GM20431 (cell line): ENCODE data around the gene C2orf76.

Experiments used
- in situ Hi-C: fragments of 300-500 bp; cut with MseI, MboI; formaldehyde crosslinking; loops from one replicate; pipeline ENCODE4 v1.15.0; 2020; ENCODE audit warnings: low sequenced_read_pairs; ENCODE audit not compliant: unreplicated experiment

The C2orf76 gene

DNA sequence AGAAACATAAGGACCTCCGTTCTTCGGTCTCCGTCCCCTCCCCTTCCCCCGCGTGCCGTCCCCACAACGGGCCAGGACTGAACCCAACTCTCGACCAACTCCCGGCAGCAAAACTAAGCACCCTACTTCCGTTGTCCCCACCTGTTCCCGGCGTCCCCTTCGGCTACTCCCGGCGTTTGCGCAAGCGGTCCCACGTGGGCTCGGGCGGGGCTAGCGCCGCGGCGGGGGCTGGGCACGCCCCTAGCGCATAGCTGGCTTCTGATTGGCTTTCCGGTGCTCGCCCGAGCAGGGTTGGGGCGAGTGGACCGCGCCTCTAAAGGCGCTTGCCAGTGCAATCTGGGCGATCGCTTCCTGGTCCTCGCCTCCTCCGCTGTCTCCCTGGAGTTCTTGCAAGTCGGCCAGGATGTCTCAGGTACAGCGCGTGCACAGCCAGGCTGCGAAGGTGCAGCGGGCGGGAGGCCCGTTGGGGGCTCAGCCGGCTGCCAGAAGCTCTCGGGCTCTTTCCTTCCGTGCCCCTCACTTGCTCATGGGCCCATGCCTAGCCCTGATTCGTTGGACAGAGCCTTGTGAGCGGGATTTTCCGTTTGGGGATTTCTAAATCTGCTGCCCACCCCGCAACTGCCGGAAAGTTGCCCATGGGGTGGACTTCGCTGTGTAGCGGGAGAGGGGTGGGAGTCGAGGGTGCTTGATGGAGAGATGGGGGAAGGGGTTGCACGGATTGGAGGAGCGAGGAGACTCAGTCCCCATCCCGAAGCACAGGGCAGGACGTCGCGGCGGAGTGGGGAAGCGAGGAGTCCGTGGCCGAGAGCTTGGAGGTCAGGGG, at the start of gene C2orf76, which contains the start of gene DBI:
TSS of gene C2orf76 (minus strand) at position 186 of the 823 bp plus-strand sequence. CDS start 26,875 bp downstream, outside the sequence.
TSS of gene DBI (plus strand) at position 329 of the 823 bp plus-strand sequence. CDS start at position 404, 75 bp downstream.
- in situ Hi-C loops = no loop called here

DNA sequence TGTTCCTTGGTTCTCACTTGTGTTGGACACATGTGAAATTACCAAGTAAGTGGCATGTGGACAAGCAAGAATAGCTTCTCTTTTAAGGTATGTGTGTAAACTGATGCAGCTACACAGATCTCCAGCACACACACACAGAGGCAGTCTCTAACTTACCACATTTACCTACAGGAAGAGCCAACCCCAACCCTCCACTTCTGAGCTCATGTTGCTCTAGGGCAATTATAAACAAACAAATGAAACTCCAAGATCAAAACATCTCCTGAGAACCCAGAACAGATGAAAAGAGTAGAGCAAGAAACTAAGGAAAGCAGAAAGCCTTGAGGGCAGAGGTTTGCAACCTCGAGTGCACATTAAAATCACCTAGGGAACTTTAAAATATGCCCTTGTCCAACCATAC, 49.0 kb upstream of the C2orf76 start:
- in situ Hi-C loops = loop anchor here (25.0 kb wide), 1 partner anchor 247 kb away; no protein-coding TSS in a partner anchor

DNA sequence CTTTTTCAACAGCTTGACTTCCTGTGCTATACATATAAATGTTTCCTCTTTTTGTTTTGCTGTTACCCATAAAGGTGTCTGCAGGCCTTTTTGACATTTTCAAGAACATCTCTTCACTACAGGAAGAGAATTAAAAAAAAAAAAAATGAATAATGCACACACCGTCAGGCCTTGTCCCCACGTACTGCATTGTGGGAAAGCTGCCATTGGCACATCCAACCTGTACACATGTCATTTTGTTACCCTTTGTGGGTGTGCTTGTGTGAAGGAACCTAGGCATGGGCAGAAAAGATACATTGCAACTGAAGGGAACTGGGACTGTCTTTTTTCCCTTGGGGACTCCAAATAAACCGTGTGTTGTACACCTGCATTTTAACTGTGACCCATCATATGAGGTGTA, 48.3 kb upstream of the C2orf76 start:
- in situ Hi-C loops = loop anchor here (25.0 kb wide), 1 partner anchor 247 kb away; no protein-coding TSS in a partner anchor

DNA sequence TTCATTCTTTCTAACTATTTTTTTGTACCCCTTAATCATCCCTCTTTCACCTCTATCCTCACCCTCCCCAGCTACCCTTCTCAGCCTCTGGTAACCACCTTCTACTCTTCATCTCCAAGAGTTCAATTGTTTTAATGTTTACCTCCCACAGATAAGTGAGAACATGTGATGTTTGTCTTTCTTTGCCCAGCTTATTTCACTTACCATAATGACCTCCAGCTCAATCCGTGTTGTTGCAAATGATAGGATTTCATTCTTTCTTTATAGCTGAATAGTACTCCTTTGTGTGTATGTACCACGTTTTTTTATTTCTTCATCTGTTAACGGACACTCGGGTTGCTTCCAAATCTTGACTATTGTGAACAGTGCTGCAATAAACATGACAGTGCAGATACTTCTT, 42.9 kb upstream of the C2orf76 start:
- in situ Hi-C loops = loop anchor here (10.0 to 25.0 kb wide), 2 partner anchors 65 to 253 kb away; no protein-coding TSS in a partner anchor

DNA sequence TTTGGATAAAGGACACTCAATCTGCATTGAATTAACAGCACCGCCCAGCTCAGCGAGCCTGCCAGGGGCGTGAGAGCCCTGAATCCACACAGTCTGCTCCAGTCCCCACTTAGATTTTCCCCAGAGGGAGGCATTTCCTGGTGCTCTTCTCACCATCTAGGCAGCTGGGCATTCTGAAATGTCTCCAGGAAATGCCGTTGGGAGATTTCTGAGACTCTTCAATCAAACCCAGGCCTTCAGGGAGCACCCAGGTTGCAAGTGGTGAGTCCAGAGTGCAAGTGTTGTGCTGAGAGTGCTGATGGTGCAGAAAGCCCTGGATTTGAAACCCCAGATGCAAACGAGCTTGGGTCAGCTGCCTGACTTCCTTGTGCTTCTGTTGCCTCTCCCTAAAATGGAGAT, 41.6 kb upstream of the C2orf76 start:
- in situ Hi-C loops = loop anchor here (10.0 to 25.0 kb wide), 2 partner anchors 67 to 254 kb away; no protein-coding TSS in a partner anchor

DNA sequence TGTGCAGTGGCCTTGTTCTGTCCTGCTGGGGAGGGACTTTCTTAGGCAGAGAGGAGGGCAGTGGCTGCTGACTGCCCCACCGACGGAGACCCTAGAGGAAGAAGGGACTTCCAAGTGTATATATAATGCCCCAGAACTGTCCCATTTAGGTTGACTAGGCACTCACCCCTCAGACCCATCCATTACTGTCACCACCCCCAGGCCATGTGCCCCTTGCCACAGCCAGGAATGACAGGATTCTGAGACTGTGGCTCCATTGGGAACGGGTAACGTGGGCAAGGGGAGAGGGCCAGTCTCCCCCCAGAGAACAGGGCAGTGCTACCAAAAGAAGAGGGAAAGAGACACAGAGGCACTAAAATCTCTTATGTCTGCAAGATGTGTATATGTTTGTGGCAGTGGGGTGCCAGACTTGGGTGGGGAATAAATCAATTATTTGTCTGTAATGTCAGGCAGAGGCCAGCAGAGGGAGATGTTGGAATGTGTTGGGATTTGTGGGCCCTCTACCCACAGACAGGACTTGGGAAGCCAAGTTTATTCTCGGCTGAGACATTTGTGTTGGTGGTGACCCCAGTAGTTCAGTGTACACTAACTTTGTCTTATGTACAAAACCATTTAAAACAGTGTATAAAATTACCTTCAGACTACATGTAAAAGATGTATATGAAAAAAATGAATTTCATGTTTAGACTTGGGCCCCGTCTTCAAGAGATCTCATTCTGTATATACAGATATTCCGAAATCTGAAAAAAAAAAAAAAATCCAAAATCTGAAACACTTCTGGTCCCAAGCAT, 41.0 kb upstream of the C2orf76 start:
- in situ Hi-C loops = loop anchor here (10.0 to 25.0 kb wide), 2 partner anchors 67 to 255 kb away; no protein-coding TSS in a partner anchor

DNA sequence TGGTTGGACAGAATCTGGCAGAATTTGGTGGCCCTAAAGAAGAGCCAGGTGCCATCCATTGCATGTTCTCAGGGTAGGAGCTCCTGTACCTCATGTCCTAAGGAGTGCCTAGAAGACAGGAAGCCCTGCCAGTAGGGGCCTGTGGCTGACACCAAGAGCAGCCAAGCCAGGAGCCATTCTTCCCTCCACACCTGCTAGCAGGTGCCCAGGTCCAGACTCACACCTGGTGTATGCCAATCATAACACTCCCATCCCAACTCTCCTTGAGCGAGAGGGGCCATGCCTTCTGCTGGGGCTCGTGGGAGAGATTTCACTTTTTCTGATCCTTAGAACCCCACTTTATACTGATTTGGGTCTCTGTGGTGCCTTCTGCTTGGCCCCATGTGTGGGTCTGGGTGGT, 38.5 kb upstream of the C2orf76 start:
- in situ Hi-C loops = loop anchor here (10.0 to 25.0 kb wide), 2 partner anchors 70 to 257 kb away; no protein-coding TSS in a partner anchor

DNA sequence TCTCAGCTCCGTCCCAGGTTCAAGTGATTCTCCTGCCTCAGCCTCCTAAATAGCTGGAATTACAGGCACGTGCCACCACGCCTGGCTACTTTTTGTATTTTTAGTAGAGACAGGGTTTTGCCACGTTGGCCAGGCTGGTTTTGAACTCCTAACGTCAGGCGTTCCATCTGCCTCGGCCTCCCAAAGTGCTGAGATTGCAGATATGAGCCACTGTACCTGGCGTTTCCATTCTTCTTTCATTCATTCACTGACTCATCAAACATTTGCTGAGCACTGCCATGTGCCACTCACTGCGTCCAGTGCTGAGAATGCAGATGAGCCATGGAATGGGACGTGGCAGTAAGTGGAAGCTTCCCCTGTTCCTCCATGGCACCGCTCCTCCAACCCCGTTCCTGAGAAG, 37.0 kb upstream of the C2orf76 start:
- in situ Hi-C loops = loop anchor here (10.0 to 25.0 kb wide), 2 partner anchors 71 to 259 kb away; no protein-coding TSS in a partner anchor

DNA sequence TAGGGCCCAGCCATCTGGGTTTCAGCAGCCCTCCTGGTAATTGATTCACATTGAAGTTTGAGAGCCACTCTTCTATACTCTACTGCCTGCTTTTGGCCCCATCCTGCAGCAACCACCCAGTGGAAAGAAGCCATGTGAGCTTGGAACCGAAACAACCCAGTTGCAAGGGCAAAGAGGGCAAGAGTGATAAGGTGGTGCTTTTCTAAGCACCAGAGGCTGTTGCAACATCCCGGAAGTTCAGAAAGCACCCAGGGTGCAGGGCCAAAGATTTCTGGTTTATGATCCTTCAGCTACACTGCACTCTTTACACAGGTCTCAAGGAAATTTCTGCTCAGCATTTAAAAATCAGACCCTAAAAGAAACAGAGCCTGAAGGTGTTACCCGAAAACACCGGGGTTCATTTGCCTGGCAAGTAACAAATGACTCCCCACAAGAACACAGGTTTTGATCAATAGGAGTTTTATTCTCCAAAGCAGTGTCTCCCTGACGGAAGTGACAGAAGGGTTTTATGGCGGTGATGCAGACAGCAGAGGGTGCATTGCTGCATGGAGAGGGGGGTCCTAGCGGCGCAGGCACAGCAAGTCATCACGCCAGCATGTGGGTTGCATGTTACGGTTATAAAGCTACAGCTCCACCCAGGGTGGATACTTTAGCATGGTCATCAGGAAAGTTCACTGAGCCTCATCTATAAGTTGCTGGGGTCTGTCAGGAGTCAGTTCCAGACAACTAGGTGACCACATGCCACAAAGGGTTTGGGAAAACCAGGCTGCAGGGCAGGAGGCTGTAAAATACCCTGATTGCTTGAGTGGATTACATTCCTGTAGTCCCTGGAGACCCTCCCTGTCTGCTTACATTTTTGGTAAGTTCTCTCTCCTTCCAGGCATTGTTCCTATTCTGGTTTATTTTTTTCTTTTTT, 36.3 kb upstream of the C2orf76 start:
- in situ Hi-C loops = loop anchor here (10.0 to 25.0 kb wide), 2 partner anchors 72 to 259 kb away; no protein-coding TSS in a partner anchor

DNA sequence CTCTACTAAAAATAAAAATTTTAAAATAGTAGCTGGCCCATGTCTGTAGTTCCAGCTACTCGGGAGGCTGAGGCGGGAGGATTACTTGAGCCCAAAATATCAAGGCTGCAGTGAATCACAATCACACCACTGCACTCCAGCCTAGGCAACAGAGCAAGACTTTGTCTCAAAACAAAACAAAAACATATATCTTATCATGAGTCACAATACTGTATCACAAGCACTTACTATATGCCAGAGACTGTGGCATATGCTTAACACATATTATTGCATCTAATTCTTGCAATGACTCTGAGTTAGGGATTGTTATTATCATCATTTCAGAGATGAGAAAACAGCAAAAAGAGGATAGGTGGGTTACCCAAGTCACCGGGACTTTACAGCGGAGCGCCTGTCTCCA, 35.5 kb upstream of the C2orf76 start:
- in situ Hi-C loops = loop anchor here (10.0 to 25.0 kb wide), 2 partner anchors 73 to 260 kb away; no protein-coding TSS in a partner anchor

DNA sequence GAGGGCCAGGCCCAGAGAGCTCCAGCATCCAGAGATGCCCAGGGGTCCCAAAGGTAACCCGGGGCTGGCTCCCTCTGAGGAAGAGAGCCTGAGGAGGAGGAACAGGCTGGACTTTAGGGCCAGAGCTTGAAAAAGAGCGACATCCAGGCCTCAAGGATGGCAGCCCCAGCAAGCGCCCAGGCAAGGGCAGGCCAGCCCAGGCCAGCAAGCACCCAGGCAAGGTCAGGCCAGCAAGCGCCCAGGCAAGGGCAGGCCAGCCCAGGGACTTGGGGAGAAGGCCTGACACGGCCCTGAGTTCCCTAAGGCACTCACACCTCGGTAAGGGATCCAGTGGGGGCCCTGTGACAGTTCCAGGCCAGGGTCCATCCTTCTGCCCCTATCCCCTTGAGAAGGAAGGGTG, 30.6 kb upstream of the C2orf76 start:
- in situ Hi-C loops = no loop called here

DNA sequence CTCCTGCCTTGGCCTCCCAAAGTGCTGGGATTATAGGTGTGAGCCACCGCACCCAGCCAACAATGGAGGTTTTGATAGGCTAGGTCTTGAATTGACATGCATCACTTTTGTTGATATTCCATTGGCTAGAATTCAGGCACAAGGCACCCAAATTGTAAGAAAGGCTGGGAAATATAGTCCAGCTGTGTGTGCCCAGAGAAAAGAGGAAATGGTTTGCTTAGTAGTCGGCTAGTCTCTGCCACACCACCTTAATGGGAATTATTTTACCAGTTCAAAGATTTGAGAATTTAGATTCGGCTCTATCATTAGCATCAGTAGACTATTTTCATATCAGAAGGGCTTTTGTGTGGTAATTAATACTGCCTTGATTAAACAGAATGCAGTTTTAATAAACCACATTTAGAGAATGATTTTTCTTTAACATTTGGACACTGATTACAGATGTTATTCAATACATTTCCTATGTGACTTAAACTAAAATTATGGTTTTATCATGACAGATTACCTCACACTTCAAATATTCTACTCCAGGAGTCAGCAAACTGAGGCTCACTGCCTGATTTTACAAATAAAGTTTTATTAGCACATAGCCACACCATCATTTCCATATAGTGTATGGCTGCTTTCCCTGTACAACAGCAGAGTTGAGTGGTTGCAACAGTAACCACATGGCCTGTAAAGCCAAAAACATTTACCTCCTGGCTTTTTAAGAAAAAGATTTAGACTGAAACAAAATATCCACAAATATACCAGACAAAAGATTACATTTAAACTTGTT, 27.5 kb upstream of the C2orf76 start:
- in situ Hi-C loops = no loop called here

DNA sequence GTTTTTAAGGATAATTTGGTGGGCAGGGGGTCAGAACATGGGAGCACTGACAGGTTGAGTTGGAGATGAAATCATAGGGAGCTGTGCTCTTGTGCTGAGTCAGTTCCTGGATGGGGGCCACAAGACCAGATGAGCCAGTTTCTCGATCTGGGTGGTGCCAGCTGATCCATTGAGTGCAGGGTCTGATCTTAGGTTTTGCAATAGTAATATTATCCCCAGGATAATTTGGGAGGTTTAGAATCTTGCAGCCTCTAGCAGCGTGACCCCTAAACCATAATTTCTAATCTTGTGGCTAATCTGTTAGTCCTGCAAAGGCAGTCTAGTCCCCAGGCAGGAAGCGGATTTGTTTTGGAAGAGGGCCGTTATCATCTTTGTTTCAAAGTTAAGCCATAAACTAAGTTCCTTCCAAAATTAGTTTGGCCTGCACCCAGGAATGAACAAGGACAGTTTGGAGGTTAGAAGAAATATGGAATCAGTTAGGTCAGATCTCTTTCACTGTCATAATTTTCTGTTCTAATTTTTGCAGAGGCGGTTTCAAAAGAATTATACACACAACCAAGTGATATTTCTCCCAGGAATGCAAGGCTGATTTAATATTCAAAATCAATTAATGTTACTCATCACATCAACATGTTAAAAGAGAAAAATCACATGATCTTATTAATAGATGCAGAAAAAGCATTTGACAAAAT, 23.1 kb upstream of the C2orf76 start:
- in situ Hi-C loops = no loop called here

DNA sequence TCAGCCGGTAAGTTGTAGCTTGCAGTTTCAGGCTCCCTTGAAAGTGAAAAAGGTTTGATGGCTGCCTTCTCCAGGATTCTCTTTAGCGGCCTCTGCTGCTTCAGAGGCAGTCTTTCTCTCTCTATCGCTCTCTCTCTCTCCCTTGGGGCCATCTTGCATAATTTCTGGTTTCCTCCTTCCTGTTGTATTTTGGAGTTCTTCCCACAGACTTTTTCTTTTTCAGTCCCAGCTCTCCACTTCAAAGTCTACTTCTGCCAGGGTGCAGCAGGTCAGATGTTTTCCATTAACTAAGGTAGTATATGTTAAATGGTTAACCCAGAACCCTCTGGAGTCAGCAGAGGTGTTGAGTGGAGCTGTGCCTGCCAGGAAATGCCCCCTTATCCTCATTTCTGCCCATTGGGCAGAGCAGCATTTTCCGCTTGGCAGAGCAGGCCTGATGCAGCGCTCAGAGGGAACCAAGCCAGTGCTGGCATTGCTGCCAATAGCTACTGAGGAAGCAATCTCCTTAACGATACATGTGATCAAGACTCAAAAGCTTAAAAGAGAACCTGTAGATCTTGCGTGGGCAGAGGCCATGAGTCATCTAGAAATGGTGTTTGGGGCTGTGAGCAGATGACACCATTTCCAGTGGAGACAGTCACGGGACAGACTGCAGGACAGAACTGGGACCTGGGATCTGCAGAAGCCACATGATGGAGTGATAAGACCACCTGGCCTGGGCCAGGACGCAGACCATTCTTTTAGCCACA, 20.9 kb upstream of the C2orf76 start:
- in situ Hi-C loops = no loop called here

DNA sequence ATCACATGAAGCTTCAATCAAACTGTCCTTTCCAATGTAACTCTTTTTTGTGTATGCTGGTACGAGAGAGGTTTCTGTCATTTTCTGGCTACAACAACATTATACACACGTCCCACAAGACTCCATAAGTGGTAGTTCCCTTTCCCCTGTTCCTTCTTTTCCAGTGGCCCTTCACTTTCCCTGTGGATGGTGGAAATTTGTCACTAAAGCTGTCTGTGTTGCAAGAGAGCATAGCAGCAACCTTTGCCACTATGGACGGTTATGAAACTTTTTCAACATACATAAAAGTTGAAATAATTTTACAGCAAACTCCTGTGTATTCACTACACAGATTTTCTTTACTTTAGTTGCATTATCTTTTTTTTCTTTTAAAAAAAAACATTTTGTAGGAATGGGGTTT, 18.8 kb upstream of the C2orf76 start:
- in situ Hi-C loops = no loop called here

DNA sequence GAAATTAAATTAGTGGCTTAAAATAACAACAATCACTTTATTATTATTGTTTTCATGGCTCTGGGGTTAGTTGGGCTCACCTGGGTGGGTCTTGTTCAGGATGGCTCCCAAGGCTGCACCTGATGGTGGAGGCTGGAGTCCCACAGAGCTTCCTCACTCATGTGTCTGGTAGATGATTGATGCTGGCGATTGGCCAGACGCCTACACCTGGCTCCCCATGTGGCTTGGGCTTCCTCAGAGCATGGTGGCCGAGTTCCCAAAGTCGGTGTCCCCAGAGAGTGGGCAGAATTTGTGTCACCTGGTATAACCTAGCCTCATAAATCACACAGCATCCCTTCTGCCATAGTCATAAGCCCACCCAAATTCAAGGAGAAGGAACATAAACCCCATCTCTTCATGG, 18.3 kb upstream of the C2orf76 start:
- in situ Hi-C loops = no loop called here

DNA sequence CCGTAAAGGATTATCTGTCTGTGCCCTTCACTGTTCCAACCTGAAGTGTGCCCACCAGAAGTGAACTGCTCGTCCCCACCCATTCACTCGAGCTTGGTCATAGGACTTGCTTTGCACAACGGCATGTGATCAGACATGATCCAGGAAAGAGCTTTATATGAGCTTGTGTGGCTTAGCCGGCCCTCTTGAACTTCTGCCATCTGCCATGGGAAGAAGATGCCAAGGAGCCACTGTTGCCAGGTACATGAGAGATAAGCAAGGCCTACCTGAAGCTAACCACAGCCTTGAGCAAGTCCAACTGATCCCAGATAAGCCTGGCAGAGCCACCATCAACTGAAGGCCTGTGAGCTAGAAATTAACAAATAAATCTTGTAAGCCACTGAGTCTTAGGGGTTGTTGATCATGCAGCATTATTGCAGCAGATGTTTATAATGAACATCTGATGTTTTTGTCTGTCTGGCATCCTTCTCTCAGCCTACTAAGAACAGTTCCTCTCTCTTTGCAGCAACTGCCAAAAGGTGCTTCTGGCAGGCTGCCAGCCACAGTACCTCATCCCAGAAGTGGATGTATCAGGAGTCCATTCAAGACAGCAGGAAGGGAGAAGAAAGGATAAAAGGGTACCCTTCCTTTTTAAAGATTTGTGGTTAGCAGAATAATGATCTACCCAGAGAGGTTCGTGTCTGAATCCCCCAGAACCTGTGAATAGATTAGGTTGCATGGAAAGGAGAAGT, 16.9 kb upstream of the C2orf76 start:
- in situ Hi-C loops = no loop called here
